Posterior cingulate gyrus (tissue), 11 donors: ENCODE results near the gene GOLGA8K.
"Not testable (repeated sequence)": the region's sequence is repeated elsewhere in the genome, so short reads cannot be mapped to it uniquely, and the experiment has no call there.

ENCODE experiments used
- DNase-seq, 10 donors: peaks; one replicate each; pipeline versions ENCODE4 v3.0.0 to v3.0.0-alpha.2; 2020 to 2021; ENCODE audit warnings: mixed read lengths in 3 of 10
- intact Hi-C: fragments of 100-400 bp; cut with DNase I; formaldehyde crosslinking; loops from one replicate; pipeline ENCODE4 v1.15.1; 2023

GOLGA8K gene

DNA sequence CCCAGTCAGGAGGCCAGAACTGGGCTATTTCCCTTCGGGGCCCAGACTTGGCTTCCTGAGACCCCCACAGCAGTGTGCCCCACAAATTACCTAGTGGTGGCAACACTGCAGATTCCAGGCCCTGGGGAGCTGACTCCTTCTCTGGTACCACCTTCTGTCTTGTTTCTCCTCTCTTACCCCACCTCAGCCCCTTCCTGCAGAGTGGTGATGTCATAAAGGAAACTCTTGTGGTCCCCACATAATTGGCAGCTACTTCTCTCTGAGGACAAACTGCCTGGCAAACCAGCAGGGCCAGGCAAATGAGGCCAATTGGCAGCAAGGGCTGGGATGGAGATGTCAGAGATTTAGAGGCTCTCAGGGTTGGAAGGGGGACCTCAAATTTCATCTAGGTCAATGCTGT lies 44.6 kb downstream of the GOLGA8K start:
- intact Hi-C loops = not testable (repeated sequence)
- DNase-seq = peak in 1 of 10 donors; percentile 43

DNA sequence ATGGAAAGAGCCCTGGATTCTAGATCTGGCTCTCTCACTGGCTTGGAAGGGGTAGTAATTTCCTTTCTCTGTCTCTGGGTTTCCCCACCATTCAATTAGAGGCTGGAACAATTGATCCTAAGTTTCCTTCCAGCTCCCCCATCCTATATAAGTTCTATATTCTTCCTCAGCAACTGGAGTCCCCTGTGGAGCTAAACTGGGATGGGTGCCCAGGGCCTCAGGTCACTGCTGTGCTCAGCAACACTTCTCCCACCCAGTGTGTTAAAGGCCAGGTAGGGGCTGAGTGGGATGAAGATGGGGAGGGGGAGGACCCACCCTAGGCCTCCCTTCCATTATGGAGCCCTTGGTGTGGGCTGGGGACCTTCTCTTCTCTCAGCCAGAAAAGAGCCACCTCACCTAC lies 46.2 kb downstream of the GOLGA8K start:
- DNase-seq = peak in 3 of 10 donors; percentile 22 to 64 (median 26)
- intact Hi-C loops = not testable (repeated sequence)

DNA sequence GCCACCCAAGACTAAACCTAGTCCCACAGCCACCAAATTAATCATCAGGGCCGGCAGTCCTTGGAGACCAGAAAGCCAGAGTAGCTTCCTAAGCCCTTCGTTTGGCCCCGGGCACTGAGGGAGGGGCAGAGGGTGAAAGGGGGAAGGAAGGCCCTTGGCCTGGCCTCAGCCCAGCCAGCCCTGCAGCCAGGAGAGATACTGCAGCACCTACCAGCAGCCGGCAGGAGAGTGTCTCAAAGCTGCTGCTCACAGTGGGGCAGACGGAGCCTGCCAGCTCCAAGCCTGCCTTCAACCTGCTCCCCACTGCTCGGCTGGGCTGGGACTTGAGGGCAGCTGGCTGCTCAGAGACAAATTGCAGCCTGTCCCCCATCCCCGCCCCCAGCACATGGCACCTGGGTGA lies 50.3 kb downstream of the GOLGA8K start:
- intact Hi-C loops = not testable (repeated sequence)

GRCh38 chr15:32350563-32351220 lies 52.4 kb downstream of the GOLGA8K start:
- intact Hi-C loops, DNase-seq: not testable (repeated sequence)

More for the DNA sequence above, 50.3 kb downstream of the GOLGA8K start:
- not testable (repeated sequence) for DNase-seq

DNA sequence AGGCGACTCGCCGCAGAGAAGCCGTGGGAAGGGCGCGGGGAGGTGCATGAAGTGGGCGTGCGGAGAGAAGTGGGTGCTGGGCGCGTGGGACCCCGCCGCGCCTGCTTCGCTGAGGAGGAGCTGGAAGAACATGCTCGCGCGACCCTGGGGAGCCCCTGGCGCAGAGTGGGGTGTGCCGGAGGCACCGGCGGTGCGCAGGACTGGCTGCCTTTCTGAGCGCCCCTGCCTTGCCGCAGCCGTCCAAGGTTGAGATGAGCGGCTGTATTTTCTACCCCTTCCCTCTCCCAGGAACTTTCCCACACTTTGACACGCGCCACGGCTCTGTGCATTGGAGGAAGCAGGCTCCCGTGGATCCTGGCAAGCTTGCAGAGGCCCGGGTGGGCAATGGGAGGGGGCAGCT lies 56.1 kb downstream of the GOLGA8K start:
- peak in 2 of 10 donors; percentile 18 for DNase-seq
- intact Hi-C loops = not testable (repeated sequence)

GRCh38 chr15:32345978-32346547 lies 57.0 kb downstream of the GOLGA8K start:
- peak in 1 of 10 donors; percentile 26 for DNase-seq

GRCh38 chr15:32343921-32344320 lies 59.2 kb downstream of the GOLGA8K start:
- intact Hi-C loops = not testable (repeated sequence)
- peak in 1 of 10 donors; percentile 6 for DNase-seq

More at GRCh38 chr15:32345978-32346547, 57.0 kb downstream of the GOLGA8K start:
- intact Hi-C loops = not testable (repeated sequence)
